Rectal smooth muscle tissue (tissue), 1 donor: ENCODE data around the gene DCLK1.

Experiments used
- H3K27ac ChIP-seq: one replicate; pipeline ENCODE4 v1.7.0; 2013; ENCODE audit warnings: low read depth, low read length, inconsistent platforms
- H3K27me3 ChIP-seq: one replicate; pipeline ENCODE4 v1.7.0; 2013; ENCODE audit warnings: low read length; ENCODE audit not compliant: control insufficient read depth, insufficient read depth
- H3K36me3 ChIP-seq: one replicate; pipeline ENCODE4 v1.7.0; 2013; ENCODE audit warnings: low read length; ENCODE audit not compliant: control insufficient read depth, insufficient read depth
- H3K4me1 ChIP-seq: one replicate; pipeline ENCODE4 v1.7.0; 2013; ENCODE audit warnings: low read length; ENCODE audit not compliant: control insufficient read depth, insufficient read depth
- H3K4me3 ChIP-seq: one replicate; pipeline ENCODE4 v1.7.0; 2013; ENCODE audit warnings: low read length
- H3K9ac ChIP-seq: one replicate; pipeline ENCODE4 v1.7.0; 2013; ENCODE audit warnings: low read length

The DCLK1 gene

DNA sequence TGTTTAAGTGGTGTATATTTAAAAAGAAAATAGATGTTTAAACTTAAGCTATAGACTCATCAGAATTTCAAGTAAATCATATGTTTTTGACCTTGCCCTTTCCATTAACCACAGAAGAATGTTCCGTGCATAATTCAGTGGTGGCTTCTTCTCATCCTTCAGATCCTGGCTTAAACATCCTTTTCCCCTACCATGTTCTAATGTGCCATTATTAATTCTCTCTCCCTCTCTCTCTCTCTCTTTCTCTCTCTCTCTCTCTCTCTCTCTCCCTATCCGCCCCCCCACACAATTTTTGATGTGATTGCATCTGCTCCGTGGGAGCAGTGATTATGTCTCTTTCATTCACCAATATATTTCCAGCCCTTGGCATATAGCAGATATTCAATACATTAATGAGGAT, 116.4 kb downstream of the DCLK1 start:
- no peaks in the 10 kb centered on the region for H3K4me1 ChIP-seq
- no peak overlapping the region for H3K27ac ChIP-seq
- H3K9ac ChIP-seq: no peak overlapping the region
- no peaks in the 10 kb centered on the region for H3K36me3 ChIP-seq
- H3K27me3 ChIP-seq: no peaks in the 10 kb centered on the region
- H3K4me3 ChIP-seq: no peak overlapping the region

DNA sequence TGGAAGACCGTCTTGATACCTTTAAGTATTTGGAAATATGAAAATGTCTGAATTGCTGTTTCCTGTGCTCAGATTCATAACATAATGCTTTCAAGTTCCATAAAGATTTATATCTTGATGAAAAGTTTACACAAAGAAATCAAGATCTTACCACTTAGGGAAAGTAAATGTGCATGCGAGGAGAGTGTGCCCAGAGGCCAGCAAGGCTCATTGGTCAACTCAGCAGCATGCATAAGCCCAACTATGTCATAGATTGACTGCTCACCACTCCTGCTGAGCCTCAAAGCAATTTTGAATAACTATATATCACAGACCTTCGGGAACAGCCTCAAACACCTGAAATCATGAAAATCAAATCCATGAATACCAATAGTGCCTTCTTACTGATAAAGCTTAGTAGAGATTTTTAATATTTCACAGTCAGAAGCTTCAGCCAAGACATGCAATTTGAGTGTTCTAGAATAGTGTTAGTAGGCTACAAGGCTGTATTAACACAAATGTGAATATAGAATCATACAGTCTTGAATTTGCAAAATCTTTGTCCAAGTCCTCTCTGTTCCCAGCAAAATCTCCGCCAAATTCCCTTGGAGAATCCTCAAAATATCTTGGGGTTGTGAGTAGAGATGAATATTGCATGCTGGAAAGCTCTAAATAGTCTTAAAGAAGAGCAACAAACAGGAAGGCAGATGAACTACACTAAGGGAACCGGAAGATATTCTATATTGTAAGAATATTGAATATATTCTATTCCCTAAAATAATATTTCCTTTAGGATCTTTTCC, 124.1 kb downstream of the DCLK1 start:
- Histone ChIP-seq H3K4me3 (no peak overlapping the region), H3K27me3 (no peaks in the 10 kb centered on the region), H3K9ac (no peak overlapping the region), H3K36me3 (no peaks in the 10 kb centered on the region), H3K27ac (no peak overlapping the region), H3K4me1 (no peaks in the 10 kb centered on the region)

DNA sequence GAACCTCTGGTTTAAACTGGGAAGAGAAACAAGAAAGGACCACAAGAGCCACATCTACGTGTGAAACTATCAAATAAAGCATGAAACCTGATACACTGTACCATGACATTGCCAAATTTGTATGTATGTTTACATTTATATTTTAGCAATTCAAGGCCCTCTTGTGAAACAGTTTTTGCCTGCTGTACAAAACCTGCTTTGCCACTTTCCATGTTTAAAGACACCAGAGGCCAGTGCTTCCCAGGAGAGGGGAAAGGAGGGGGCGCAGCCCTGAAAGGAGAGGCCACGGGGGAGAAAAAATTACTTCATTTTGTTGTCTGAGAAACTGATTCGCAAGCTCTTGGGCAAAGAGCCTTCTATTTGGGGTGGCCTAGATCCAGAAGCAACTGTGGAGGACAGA, 124.8 kb downstream of the DCLK1 start:
- no peaks in the 10 kb centered on the region for H3K4me1 ChIP-seq
- H3K36me3 ChIP-seq: no peaks in the 10 kb centered on the region
- H3K9ac ChIP-seq: no peak overlapping the region
- no peak overlapping the region for H3K27ac ChIP-seq
- no peak overlapping the region for H3K4me3 ChIP-seq
- no peaks in the 10 kb centered on the region for H3K27me3 ChIP-seq

DNA sequence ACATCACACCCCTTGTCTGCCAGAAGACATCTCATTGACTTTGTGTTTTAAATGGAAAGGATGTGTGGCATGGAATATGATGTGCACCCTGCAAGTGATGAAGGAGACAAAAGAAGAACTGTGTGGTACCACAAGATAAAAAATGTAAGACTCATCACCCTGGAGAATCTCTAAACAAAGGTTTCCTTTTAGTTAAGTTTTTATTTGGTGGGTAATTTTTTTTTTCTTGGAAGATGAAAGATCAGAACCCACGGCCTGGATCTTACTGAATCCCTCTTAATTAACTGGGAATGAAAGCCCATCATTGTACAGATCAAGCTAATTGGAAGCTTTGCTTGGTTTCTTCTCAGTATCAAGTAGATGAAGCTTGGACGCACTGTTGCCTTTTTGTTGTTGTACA, 129.6 kb downstream of the DCLK1 start:
- Histone ChIP-seq H3K9ac (no peak overlapping the region), H3K27me3 (no peaks in the 10 kb centered on the region), H3K4me1 (no peaks in the 10 kb centered on the region), H3K36me3 (no peaks in the 10 kb centered on the region), H3K27ac (no peak overlapping the region), H3K4me3 (no peak overlapping the region)

GRCh38 chr13:36000028-36000427, 131.2 kb downstream of the DCLK1 start:
- Histone ChIP-seq H3K27me3 (no peaks in the 10 kb centered on the region), H3K27ac (no peak overlapping the region), H3K4me3 (no peak overlapping the region), H3K36me3 (no peaks in the 10 kb centered on the region), H3K9ac (no peak overlapping the region), H3K4me1 (no peaks in the 10 kb centered on the region)

DNA sequence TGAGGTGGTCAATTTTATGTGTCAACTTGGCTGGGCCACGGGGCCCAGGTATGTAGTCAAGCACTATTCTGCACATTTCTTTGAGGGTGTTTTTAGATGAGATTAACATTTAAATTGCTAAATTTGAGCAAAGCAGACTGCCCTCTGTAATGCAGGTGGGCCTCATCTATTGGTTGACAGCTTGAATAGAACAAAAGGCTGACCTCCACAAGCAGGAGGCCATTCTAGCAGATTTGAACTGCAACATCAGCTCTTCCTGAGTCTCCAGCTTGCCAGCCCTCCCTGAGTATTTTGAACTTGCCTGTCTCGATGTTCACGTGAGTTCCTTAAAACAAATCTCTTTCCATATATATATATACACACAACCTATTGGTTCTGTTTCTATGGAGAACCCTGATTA, 134.8 kb downstream of the DCLK1 start:
- Histone ChIP-seq H3K4me1 (peaks cover 4% of the 10 kb centered on the region), H3K9ac (no peak overlapping the region), H3K4me3 (no peak overlapping the region), H3K27ac (no peak overlapping the region), H3K36me3 (no peaks in the 10 kb centered on the region), H3K27me3 (no peaks in the 10 kb centered on the region)

DNA sequence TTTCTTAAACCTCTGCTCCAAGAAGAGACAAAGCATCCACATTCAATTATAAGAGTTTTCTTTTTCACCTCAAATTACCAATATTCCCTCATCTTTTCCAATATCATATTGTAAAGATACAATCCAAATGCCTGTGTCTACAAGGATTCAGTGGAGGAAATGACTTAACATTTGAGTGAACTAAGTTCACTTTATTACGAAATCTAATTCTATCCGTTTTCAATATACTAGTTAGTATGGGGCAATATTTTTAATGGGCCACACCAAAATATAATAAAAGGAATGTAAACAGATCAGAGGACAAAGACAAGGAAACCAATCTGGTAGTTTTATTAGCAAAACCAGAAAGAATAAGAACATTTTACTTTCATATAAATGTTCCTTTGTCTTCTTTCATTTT, 136.0 kb downstream of the DCLK1 start:
- H3K9ac ChIP-seq: no peak overlapping the region
- H3K4me1 ChIP-seq: peaks cover 4% of the 10 kb centered on the region
- no peaks in the 10 kb centered on the region for H3K36me3 ChIP-seq
- H3K4me3 ChIP-seq: no peak overlapping the region
- H3K27ac ChIP-seq: no peak overlapping the region
- no peaks in the 10 kb centered on the region for H3K27me3 ChIP-seq

- Histone ChIP-seq H3K27me3 (no peaks in the 10 kb centered on the region), H3K27ac (no peak overlapping the region), H3K4me1 (peaks cover 4% of the 10 kb centered on the region), H3K4me3 (no peak overlapping the region), H3K9ac (no peak overlapping the region), H3K36me3 (no peaks in the 10 kb centered on the region)
Observed at GRCh38 chr13:35994131-35994966, 136.8 kb downstream of the DCLK1 start.

GRCh38 chr13:35993686-35994085, 137.5 kb downstream of the DCLK1 start:
- Histone ChIP-seq H3K9ac (no peak overlapping the region), H3K27me3 (no peaks in the 10 kb centered on the region), H3K36me3 (no peaks in the 10 kb centered on the region), H3K27ac (no peak overlapping the region), H3K4me1 (peaks cover 4% of the 10 kb centered on the region), H3K4me3 (no peak overlapping the region)

- peaks cover 4% of the 10 kb centered on the region for H3K4me1 ChIP-seq
- no peaks in the 10 kb centered on the region for H3K27me3 ChIP-seq
- no peak overlapping the region for H3K4me3 ChIP-seq
- no peak overlapping the region for H3K9ac ChIP-seq
- H3K27ac ChIP-seq: no peak overlapping the region
- no peaks in the 10 kb centered on the region for H3K36me3 ChIP-seq
Observed at GRCh38 chr13:35992964-35993363, 138.2 kb downstream of the DCLK1 start.

GRCh38 chr13:35990196-35990595, 141.0 kb downstream of the DCLK1 start:
- no peak overlapping the region for H3K9ac ChIP-seq
- H3K4me1 ChIP-seq: peaks cover 4% of the 10 kb centered on the region
- H3K27me3 ChIP-seq: no peaks in the 10 kb centered on the region
- no peak overlapping the region for H3K27ac ChIP-seq
- no peaks in the 10 kb centered on the region for H3K36me3 ChIP-seq
- H3K4me3 ChIP-seq: no peak overlapping the region

DNA sequence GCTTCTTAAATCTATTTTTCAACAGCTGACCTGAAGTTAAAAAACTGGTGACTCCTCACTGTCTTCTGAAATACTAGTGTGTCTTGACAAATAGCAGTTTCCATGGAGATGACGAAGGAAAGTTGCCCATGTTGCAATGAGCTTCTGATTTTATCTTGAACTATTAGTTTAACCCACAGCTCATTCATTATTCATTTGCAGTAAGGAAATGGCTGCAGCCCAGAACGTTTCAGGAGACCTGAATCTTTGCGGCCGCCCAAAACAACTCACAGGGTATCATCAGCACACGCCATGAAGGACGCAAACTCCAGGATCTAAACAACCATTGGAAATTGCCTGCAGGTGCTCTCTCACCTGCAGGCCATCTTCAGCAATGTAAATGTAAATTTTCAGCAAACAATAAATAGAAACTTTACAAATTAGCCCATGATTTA, 142.5 kb downstream of the DCLK1 start:
- Histone ChIP-seq H3K4me3 (no peak overlapping the region), H3K4me1 (no peaks in the 10 kb centered on the region), H3K36me3 (no peaks in the 10 kb centered on the region), H3K9ac (no peak overlapping the region), H3K27me3 (no peaks in the 10 kb centered on the region), H3K27ac (no peak overlapping the region)
